ENCODE data around the gene LY6G6F.
A peak's percentile ranks its signal among the peaks of the same experiment; 100 is the strongest.

The LY6G6F gene

DNA sequence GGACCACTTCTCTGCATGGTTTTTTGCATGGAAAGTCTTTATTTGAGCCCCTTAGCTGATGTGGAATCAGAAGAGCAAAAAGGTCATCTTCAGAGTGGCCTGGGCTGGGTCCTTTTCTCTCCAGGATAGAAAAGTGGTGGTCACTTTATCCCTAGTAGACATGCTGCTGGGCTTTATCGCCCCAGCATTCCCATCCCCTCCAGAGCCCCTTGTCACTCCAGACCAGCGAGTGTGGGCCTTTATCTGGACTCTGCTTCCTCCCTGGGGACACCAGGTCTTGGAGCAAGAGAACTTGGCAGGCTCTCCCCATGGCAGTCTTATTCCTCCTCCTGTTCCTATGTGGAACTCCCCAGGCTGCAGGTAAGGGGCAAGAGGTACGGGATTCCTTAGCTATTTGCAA lies at the start of gene LY6G6F:
Gene LY6G6F, plus strand, starts transcription at position 268 of the 400 bp plus-strand sequence. Its CDS starts 41 bp downstream, at position 309.
- no peak for TF ChIP-seq CTCF (IDR thresholded peaks at IDR 0.05; ENCODE audit: borderline replicate concordance, insufficient read depth, low read depth, low read length)
- no peak within 1 kb of the TSS for H3K4me3 ChIP-seq (ENCODE audit: low read depth, low read length)

DNA sequence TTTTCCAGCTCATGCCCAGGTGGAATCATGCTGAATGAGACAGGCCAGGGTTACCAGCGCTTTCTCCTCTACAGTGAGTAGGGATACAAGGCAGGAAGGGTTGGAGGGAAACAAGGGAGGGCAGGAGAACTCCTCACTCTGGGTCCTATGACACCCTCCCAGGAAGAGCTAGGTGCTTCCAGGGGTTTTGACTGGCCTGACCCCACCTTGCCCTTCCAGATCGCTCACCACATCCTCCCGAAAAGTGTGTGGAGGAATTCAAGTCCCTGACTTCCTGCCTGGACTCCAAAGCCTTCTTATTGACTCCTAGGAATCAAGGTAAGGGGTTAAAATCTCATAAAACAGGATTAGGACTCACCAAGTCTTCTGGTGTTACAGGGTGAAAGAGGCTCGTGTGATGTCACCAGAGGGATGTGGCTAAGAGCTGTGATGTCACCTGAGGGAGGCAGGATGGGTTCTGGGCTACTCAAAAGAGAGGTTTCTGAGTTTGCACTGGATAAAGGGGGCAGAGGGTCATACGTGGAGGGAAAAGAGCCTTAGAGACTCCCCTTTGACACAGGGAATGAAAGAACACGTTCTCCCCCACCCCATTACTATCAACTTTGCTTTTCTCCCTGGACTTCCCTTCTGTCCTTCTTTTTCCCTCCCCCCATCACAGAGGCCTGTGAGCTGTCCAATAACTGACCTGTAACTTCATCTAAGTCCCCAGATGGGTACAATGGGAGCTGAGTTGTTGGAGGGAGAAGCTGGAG lies 49.1 kb upstream of the LY6G6F start:
- no peak overlapping the region for H3K4me3 ChIP-seq (ENCODE audit: low read depth, low read length)
- no peak for TF ChIP-seq CTCF (IDR thresholded peaks at IDR 0.05; ENCODE audit: borderline replicate concordance, insufficient read depth, low read depth, low read length)

GRCh38 chr6:31658158-31658688 lies 48.4 kb upstream of the LY6G6F start:
- TF ChIP-seq CTCF (IDR thresholded peaks at IDR 0.05; ENCODE audit: borderline replicate concordance, insufficient read depth, low read depth, low read length), result no peak
- no peak overlapping the region for H3K4me3 ChIP-seq (ENCODE audit: low read depth, low read length)

- H3K4me3 ChIP-seq (ENCODE audit: low read depth, low read length), result peak overlapping the region; percentile 61
- TF ChIP-seq CTCF (IDR thresholded peaks at IDR 0.05; ENCODE audit: borderline replicate concordance, insufficient read depth, low read depth, low read length), result no peak
Measured at GRCh38 chr6:31658983-31659648, 47.5 kb upstream of the LY6G6F start.

- H3K4me3 ChIP-seq (ENCODE audit: low read depth, low read length), result peak overlapping the region; percentile 61
- TF ChIP-seq CTCF (IDR thresholded peaks at IDR 0.05; ENCODE audit: borderline replicate concordance, insufficient read depth, low read depth, low read length), result no peak
Measured at GRCh38 chr6:31659649-31660380, 46.9 kb upstream of the LY6G6F start.

- no peak for TF ChIP-seq CTCF (IDR thresholded peaks at IDR 0.05; ENCODE audit: borderline replicate concordance, insufficient read depth, low read depth, low read length)
- peak within 1 kb of the TSS; percentile 61 for H3K4me3 ChIP-seq (ENCODE audit: low read depth, low read length)
Measured at GRCh38 chr6:31660381-31661261, 46.0 kb upstream of the LY6G6F start, which contains the start of gene C6orf47. TSS of gene C6orf47 (minus strand) at chr6:31660778. CDS start at chr6:31659947, 831 bp downstream.

Data from GM12875 (cell line).